ENCODE results near the gene RPRD2. TPM values are rescaled to one million over a fixed set of nuclear protein-coding genes. Genes with fewer than 3 reads are reported as not detected.

Gene RPRD2
- total and polyA plus RNA-seq, 9 of the 15 experiments (the other 6 are each of a cell fraction or from before 2014, with no cell fraction given), result 1.5 to 21.6 (median 7.7) TPM

DNA sequence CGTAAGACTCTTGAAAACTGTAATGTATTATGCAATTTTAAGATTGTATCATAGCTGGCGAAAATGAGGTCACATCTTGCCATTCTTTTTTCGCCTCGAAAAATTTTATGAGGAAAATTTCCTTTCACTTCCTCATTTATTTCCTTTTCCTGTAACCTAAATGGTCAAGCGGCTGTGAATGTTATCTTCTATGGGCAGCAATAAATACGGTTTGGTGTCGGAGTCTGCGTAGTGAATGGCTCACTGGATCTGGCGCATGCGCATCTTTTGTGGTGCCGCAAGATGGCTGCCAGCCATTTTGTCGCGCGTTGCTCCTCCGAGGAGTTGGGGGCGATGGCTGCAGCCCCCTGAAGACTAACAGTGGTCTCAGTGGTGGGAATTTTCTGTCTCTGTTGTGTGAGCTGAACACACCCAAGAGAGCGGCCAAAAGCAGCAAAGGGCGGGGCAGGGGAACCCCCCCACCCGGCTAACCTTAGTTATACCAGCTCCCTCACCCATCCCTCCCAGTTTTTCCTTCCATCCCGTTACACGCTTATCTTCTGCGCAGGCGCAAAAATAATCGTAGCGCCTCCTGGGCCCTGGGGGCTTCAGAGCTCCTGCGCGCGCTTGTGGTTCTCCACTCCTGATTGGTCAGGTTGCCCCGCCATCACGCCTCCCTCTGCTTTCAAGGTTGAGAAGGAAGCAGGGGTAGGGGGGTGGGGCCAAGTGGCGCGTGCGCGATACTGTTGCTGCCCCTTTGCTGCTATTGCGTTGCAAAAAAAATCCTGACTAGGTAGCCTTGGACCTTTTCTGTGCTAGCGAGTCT, at the start of gene RPRD2 (continued):
- TF ChIP-seq, protein P1, sequence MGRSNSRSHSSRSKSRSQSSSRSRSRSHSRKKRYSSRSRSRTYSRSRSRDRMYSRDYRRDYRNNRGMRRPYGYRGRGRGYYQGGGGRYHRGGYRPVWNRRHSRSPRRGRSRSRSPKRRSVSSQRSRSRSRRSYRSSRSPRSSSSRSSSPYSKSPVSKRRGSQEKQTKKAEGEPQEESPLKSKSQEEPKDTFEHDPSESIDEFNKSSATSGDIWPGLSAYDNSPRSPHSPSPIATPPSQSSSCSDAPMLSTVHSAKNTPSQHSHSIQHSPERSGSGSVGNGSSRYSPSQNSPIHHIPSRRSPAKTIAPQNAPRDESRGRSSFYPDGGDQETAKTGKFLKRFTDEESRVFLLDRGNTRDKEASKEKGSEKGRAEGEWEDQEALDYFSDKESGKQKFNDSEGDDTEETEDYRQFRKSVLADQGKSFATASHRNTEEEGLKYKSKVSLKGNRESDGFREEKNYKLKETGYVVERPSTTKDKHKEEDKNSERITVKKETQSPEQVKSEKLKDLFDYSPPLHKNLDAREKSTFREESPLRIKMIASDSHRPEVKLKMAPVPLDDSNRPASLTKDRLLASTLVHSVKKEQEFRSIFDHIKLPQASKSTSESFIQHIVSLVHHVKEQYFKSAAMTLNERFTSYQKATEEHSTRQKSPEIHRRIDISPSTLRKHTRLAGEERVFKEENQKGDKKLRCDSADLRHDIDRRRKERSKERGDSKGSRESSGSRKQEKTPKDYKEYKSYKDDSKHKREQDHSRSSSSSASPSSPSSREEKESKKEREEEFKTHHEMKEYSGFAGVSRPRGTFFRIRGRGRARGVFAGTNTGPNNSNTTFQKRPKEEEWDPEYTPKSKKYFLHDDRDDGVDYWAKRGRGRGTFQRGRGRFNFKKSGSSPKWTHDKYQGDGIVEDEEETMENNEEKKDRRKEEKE (IDR thresholded peaks at IDR 0.05; ENCODE audit: borderline replicate concordance in 1 of 2, control insufficient read depth in 1 of 2, low read depth in 2 of 2, low read length in 1 of 2), result no peak
- peak; percentile 63; the same call in 1 of the 2 replicates for TF ChIP-seq RNF2 (IDR thresholded peaks at IDR 0.05)
- TF ChIP-seq CREM (IDR thresholded peaks at IDR 0.05; ENCODE audit: low read depth), result peak; percentile 77
- peak; percentile 20 for TF ChIP-seq NFYB (IDR thresholded peaks at IDR 0.05; ENCODE audit: extremely low read depth, insufficient read length)
- no peak for TF ChIP-seq NCOA4 (IDR thresholded peaks at IDR 0.05; ENCODE audit: partially characterized antibody)
- no peak for TF ChIP-seq GTF2B (IDR thresholded peaks at IDR 0.05; ENCODE audit: extremely low read depth, insufficient read length)
- TF ChIP-seq RCOR1 (IDR thresholded peaks at IDR 0.05; ENCODE audit: borderline replicate concordance in 1 of 2, low read depth in 2 of 2, low read length in 2 of 2), result peak in 1 of 2 experiments; percentile 50; a peak in 1 of 4 replicates
- TF ChIP-seq ARID3B (CRISPR knock-in tag; IDR thresholded peaks at IDR 0.05; ENCODE audit: borderline replicate concordance), result no peak
- TF ChIP-seq, protein P2, sequence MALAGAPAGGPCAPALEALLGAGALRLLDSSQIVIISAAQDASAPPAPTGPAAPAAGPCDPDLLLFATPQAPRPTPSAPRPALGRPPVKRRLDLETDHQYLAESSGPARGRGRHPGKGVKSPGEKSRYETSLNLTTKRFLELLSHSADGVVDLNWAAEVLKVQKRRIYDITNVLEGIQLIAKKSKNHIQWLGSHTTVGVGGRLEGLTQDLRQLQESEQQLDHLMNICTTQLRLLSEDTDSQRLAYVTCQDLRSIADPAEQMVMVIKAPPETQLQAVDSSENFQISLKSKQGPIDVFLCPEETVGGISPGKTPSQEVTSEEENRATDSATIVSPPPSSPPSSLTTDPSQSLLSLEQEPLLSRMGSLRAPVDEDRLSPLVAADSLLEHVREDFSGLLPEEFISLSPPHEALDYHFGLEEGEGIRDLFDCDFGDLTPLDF (CRISPR knock-in tag; IDR thresholded peaks at IDR 0.05), result peak; percentile 92
- TF ChIP-seq ZNF384 (IDR thresholded peaks at IDR 0.05; ENCODE audit: low read depth, low read length), result peak; percentile 62
- TF ChIP-seq E2F4 (CRISPR knock-in tag; IDR thresholded peaks at IDR 0.05; ENCODE audit: low read depth), result no peak
- TF ChIP-seq MITF (IDR thresholded peaks at IDR 0.05), result no peak
- TF ChIP-seq ZBTB8A (IDR thresholded peaks at IDR 0.05; ENCODE audit: partially characterized antibody), result no peak
- TF ChIP-seq STAG1 (CRISPR knock-in tag; IDR thresholded peaks at IDR 0.05; ENCODE audit: borderline replicate concordance), result no peak
- TF ChIP-seq, protein P3, sequence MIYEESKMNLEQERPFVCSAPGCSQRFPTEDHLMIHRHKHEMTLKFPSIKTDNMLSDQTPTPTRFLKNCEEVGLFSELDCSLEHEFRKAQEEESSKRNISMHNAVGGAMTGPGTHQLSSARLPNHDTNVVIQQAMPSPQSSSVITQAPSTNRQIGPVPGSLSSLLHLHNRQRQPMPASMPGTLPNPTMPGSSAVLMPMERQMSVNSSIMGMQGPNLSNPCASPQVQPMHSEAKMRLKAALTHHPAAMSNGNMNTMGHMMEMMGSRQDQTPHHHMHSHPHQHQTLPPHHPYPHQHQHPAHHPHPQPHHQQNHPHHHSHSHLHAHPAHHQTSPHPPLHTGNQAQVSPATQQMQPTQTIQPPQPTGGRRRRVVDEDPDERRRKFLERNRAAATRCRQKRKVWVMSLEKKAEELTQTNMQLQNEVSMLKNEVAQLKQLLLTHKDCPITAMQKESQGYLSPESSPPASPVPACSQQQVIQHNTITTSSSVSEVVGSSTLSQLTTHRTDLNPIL (CRISPR knock-in tag; IDR thresholded peaks at IDR 0.05), result no peak
